SW480 (cell line): Measurements from ENCODE around the gene MDK.
"Not testable (repeated sequence)": the region's sequence is repeated elsewhere in the genome, so short reads cannot be mapped to it uniquely, and the experiment has no call there.

Experiments used
- DNase-seq: peaks from one replicate; pipeline ENCODE4 v3.0.0-alpha.2; 2016; ENCODE audit warnings: low spot score

MDK gene

DNA sequence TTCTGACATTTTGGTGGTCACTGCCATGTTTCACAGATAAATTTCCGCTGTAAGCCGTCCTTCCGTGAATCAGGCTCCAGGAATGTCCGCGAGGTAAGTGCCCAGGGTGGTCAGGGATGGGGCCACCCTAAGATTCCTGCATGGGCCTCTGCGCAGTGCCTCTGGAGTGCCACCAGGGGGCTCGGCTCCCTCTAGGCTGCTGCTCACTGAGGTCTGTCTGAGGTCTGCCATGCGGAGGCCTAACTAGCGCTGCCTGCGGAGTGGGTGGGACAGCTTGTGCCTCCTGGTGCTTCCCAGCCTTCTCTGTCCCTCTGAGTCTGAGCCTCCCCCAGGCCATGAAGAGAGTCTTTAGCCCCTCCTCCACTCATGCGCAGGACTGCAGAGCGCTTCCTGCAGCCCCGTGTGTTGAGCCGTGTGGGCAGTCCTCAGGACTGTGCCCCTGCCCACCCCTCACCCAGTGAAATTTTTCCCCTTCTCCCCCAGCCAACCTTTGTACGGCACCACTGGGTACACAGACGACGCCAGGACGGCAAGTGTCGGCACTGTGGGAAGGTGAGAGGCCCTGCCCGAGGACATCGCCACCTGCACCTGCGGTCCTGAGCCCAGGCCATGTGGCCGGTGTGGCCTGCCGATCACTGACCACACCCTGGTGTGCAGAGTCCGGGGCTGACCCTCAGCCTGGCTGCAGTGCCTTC lies 11.9 kb upstream of the MDK start:
- DNase-seq = peak; percentile 88

DNA sequence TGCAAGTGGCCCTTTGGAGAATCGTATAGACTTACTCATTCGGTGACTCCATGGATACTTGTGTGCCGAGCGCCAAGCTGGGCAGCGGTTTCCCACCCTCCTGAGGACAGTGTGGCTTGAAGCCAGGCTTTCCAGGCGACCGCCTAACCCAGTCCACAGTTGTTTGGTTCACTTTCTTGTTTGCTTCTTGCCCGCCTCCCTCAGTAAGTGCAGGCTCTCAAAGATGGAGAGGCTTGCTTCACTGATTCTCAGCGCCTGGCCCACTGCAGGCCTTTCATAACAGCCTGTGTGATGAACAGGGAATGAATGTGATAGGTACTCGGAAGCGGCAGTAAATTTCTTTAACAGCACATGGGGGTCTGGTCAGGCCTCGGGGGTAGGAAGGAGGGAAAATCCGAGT lies 11.2 kb upstream of the MDK start:
- no peak for DNase-seq

DNA sequence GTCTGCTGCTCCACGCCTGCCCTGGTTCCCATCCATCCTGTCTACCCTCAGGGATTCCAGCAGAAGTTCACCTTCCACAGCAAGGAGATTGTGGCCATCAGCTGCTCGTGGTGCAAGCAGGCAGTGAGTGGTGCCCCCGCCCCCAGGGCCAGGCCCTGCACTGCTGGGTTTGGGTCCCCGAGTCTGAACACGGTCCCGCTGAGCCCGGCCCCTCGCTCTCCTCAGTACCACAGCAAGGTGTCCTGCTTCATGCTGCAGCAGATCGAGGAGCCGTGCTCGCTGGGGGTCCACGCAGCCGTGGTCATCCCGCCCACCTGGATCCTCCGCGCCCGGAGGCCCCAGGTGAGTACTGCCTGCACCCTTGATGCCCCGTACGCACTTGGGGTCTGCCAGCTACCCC lies 10.2 kb upstream of the MDK start:
- DNase-seq = not testable (repeated sequence)

DNA sequence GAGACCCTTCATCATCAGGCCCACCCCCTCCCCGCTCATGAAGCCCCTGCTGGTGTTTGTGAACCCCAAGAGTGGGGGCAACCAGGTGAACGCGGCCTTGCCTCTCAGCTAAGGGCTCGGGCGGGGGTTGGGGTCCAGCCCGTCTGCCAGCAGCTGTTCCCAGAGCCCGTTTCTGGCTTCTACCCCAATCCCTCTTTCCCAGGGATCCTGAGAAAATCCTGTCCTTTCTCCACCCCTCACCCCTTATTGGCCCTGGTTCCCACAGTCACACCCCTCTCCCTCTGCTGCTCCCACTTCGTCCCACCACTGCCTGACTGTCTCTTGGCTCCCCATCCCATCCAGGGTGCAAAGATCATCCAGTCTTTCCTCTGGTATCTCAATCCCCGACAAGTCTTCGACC lies 9.4 kb upstream of the MDK start:
- DNase-seq = no peak

DNA sequence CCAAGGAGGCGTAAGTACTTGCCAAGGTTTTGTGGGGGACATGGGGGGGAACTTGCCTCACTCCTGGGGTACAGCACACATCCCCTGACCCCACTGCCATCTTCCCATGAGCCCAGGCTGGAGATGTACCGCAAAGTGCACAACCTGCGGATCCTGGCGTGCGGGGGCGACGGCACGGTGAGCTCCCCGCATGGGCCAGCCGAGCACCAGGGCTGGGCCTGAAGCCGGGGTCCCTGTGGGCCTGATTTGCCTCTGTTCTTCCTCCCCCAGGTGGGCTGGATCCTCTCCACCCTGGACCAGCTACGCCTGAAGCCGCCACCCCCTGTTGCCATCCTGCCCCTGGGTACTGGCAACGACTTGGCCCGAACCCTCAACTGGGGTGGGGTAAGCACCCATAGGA lies 9.0 kb upstream of the MDK start:
- DNase-seq = not testable (repeated sequence)

DNA sequence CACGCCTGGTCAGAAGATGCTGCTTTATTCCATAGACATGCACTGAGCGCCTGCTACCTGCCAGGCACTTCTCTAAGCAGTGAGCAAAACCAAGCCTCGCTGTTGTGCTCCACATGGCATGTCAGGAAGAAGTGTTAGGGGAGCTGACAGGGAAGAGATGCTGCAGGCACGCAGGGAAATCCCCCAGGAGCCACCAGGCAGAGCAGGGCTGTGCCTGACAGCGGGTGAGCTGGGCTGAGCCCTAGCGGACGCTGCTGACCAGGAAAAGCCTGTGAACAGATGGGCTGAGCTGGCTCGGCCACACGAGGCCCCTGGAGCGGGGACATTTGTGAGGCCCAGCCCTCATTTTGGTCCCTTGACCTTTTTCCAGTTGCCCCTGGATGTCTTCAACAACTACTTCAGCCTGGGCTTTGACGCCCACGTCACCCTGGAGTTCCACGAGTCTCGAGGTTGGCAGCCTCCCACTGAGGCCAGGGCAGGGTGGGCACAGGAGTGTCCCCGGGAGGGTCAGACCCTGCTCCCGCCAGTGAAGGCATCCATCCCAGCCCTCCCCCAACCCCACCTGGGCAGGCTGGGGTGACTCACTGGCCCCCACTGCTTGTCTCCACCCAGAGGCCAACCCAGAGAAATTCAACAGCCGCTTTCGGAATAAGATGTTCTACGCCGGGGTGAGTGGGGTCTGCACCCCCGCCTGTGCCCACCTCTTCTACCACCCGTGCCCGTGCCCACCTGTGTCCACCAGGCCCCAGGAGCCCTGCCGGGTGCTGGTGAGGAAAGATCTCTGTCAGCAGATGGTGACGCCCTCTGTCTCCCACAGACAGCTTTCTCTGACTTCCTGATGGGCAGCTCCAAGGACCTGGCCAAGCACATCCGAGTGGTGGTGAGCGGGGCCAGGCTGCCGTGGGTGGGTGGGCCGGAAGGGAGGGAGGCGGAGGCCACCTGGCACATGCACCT lies 7.4 kb upstream of the MDK start:
- DNase-seq = no peak

DNA sequence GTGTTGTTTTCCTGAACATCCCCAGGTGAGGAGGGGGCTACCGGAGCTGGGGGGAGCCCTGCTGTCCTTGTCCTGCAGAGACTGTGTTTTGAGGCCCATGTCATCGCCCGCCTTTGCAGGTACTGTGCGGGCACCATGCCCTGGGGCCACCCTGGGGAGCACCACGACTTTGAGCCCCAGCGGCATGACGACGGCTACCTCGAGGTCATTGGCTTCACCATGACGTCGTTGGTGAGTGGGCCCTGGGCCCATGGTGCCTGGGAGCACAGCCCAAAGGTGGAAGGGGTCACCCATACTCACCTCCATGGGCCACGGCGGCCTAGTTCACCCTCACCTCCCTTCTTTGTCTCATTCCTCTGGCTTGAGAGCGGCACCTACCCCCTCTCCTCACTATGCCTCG lies 6.7 kb upstream of the MDK start:
- no peak for DNase-seq

DNA sequence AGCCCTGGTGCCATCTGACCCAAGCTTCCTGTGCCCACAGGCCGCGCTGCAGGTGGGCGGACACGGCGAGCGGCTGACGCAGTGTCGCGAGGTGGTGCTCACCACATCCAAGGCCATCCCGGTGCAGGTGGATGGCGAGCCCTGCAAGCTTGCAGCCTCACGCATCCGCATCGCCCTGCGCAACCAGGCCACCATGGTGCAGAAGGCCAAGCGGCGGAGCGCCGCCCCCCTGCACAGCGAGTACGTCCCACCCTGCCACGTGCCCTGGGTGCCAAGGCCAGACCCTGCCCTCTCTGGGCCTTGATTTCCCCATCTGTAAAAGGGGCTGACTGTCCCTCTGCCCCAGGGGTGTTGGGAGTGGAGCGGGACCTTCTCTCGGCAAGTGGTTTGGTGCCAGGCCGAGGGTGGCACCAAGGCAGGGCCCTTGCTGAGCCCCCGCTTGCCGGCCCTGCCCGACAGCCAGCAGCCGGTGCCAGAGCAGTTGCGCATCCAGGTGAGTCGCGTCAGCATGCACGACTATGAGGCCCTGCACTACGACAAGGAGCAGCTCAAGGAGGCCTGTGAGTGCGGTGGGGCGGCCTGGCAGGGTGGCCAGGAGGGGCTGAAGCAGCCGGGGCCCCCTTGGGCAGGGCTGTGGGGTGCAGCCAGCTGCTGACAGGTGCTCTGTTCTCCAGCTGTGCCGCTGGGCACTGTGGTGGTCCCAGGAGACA lies 5.9 kb upstream of the MDK start:
- DNase-seq = no peak

DNA sequence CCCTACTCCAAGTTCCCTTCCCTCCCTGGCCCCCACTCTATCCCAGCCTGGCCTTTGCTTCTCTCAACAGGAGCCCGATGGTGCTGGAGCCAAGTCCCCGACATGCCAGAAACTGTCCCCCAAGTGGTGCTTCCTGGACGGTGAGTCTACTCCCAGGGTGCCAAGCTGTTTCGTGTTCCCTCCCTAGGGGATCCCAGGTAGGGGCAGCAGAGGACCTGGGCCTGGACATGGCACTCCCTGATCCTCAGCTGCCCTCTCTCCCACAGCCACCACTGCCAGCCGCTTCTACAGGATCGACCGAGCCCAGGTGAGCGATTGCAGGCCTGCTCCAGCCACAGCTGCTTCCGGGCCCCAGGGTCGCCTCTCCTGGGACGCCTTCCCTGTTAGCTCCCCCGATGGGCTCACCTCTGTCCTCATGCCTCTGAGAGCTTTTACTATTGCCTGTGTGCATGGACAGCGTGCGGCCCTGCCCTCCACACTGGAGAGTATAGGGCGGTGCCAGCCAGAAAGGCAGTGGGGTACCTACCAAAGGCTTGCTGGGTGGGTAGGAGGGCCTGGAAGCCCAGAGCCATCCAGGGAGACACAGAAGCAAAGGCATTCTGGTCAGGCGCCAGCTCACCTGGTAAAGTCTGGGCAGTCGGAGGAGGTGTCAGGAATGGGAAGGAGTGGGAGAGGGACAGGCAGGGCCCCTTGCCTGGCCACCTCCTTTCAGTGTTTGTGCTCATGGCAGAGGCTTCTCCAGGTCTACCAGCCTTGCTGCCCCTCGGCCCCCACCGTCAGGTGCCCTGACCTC lies 5.0 kb upstream of the MDK start:
- DNase-seq = no peak

DNA sequence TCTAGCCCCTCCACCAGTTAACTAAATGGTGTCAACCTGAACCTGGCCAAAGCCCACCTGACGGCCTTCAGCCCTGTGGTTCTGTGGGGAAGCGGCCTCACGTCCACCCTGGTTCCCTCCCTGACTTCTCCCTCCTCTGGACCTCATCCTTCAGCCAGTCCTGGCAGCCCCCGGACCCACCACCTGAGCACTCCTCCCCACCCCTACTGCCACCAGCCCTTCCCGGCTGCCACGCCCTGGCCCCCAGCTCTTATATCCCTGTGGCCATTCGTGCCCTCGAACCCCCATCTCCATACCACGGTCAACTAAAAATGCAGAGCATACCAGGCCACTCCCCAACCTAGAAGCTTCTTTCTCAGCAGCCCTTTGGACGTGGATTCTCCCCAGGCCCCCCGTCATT lies 4.2 kb upstream of the MDK start:
- DNase-seq = no peak

DNA sequence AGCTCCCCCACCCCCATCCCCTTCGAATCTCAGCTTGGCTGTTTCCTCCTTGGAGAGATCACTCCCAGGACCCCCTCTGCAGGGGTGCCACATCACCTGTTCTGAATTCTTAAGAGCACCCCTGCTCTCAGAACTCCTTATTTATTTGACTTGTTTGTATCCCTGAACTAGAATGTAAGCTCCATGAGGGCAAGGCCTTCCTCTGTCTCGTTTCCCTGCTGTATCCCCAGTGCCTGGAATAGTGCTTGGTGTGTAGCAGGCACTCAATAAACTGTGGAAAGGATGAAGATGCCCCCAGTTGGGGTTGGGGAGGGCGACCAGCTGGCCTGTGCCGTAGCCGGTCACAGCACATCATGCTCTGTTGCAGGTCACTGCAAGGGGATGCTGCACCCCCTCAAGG lies 3.6 kb upstream of the MDK start:
- DNase-seq = no peak

DNA sequence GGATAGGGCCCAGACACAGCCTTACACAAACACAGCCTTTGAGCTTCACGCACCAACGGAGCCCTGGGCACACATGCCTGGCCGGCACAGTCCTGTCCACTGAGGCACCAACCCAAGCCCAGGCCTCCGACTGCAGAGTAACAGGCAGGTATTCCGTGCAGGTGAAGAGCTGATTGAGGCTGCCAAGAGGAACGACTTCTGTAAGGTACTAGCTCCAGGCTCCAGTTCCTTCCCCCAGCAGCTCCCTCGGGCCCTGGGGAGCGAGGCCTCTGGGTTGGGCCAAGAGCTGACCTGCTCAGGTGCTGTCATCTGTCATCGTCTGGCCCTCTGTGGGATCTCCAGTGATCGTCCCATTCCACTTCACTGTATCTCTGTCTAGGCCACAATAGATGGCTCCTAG lies 3.2 kb upstream of the MDK start:
- DNase-seq = no peak

DNA sequence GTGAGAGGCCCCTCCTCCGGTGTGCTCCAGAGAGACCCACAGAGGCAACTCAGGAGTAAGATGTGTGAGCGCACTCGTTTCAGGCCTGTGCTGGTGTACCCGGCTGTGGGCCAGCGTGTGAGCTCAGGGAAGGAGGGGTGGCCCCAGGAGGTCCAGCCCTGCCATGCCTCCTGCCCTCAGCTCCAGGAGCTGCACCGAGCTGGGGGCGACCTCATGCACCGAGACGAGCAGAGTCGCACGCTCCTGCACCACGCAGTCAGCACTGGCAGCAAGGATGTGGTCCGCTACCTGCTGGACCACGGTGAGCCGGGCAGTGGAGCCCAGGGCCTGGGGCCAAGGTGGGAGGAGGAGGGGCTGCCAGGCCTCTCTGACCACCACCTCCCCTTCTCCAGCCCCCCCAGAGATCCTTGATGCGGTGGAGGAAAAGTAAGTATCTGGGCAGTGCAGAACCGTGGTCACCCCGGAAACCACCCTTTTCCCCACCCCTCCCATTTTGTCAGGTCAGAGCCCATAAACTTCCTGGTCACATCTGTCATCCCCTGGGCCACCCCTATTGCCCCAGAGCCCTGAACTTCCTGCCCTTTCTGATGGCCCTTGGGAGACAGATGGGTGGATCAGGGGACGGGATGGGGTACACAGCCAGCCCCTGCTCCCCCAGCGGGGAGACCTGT lies 2.5 kb upstream of the MDK start:
- no peak for DNase-seq

DNA sequence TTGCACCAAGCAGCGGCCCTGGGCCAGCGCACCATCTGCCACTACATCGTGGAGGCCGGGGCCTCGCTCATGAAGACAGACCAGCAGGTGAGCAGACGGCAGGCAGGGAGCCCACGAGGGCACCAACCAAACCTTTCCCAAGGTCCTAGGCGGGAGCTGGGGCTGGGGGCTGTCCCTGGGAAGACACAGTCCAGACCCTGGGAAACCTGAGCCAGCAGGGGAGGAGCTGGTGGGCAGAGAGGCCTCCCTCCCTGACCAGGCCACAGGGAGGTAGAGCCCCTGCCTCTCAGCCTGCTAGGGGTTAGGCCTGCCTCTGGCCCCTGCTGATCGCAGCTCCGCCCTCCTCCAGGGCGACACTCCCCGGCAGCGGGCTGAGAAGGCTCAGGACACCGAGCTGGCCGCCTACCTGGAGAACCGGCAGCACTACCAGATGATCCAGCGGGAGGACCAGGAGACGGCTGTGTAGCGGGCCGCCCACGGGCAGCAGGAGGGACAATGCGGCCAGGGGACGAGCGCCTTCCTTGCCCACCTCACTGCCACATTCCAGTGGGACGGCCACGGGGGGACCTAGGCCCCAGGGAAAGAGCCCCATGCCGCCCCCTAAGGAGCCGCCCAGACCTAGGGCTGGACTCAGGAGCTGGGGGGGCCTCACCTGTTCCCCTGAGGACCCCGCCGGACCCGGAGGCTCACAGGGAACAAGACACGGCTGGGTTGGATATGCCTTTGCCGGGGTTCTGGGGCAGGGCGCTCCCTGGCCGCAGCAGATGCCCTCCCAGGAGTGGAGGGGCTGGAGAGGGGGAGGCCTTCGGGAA lies 1.8 kb upstream of the MDK start:
- DNase-seq = peak; percentile 70

DNA sequence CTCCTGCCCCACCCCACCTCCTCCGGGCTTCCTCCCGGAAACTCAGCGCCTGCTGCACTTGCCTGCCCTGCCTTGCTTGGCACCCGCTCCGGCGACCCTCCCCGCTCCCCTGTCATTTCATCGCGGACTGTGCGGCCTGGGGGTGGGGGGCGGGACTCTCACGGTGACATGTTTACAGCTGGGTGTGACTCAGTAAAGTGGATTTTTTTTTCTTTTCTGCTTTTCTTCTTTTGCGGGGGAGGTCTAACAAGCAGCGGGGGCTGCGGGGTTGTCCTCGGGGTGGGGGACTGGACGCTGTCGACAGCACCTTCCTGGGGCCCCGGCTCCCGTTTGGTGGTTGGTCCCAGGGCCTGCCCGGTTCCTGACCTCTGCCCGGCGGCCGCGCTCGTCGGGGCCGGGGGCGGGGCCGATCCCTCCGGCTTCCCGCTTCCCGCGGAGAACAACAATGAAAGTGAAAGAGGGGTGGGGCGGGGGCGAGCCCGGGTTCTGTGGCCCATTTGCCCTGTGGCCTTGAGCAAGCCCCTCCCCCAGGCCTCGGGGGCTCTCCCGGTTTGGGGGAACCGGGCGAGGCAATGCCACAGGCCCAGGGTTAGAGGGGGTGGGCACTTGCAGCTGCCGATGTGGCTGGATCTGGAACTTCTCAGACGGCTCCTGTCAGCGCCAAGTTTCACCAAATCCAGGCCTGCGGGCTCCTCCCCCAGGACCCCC lies 975 bp upstream of the MDK start:
- DNase-seq = peak; percentile 72

DNA sequence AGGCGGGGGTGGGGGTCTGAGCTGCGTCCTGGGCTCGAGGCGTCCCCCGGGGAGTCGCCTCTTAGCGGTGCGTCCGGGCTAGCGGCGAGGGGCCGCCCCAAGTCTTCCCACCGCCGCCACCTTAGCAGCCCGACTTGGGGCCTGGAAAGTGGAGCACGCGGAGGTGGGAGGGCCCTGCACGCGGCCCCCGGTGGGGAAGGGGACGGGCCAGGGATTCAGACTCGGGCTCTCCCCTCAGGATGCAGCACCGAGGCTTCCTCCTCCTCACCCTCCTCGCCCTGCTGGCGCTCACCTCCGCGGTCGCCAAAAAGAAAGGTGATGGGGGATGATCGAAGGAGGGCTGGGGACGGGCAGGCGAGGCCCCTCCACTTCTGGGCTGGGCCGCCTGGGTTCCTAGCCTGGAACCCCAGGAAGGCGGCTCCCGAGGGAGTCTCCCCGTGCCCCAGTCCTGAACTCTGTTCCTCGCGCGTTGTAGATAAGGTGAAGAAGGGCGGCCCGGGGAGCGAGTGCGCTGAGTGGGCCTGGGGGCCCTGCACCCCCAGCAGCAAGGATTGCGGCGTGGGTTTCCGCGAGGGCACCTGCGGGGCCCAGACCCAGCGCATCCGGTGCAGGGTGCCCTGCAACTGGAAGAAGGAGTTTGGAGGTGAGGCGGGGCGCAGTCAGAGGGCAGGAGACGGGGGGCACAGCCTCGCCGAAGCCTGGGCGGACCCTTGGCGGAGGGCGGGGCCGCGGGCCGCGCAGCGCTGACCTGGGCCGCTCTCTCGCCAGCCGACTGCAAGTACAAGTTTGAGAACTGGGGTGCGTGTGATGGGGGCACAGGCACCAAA lies 563 bp downstream of the MDK start:
- DNase-seq = no peak

DNA sequence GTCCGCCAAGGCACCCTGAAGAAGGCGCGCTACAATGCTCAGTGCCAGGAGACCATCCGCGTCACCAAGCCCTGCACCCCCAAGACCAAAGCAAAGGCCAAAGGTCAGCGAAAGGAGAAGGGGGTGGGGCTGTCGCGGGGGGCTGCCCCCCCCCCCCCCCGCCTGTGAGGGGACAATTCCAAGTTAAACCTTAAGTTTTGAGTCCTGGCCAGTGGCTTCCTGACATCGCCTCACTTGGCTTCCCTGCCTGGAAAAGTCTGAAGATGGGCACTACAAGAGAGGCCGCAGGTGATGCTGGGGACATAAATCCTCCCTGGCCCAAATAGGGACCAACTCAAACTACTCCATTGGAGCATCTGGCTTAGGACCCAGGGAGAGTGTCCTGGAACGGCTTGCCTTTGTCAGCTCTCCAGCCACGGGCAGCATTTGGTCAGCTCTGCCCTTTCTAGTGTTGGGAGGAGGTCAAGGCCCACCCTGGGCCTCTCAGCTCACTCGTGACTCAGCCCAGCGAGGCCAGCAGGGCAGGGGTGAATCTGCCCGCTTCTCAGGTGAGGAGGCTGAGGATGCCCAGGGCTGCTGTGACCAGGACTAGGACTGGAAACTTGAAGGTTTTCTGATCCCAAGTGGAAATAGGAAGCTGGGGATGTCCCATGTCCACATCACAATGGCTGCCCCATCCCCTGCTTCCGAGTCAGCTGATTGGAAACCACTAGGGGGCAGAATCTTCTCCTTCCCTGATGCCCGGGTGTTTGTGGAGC lies 1.4 kb downstream of the MDK start:
- DNase-seq = peak; percentile 68

DNA sequence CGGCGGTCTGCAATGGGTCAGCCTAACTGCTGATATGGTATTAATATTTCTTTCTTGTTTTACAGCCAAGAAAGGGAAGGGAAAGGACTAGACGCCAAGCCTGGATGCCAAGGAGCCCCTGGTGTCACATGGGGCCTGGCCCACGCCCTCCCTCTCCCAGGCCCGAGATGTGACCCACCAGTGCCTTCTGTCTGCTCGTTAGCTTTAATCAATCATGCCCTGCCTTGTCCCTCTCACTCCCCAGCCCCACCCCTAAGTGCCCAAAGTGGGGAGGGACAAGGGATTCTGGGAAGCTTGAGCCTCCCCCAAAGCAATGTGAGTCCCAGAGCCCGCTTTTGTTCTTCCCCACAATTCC lies 1.9 kb downstream of the MDK start:
- no peak for DNase-seq
